Activated CD4-positive, CD25-positive, alpha-beta regulatory T cell treated with anti-CD3 and anti-CD28 coated beads, Interleukin-2, amount 50 U/mL, for 16 hours (primary cell): ENCODE measurements around the gene CNIH4.
"Not testable (repeated sequence)": the region's sequence is repeated elsewhere in the genome, so short reads cannot be mapped to it uniquely, and the experiment has no call there.

Experiments used
- DNase-seq: peaks from one replicate; pipeline ENCODE4 v3.0.0-alpha.2; 2020; ENCODE audit warnings: low read depth, low spot score

Gene CNIH4

GRCh38 chr1:224399887-224400286, 43.2 kb downstream of the CNIH4 start:
- DNase-seq, result no peak

- no peak for DNase-seq
These were observed 45.9 kb downstream of the CNIH4 start for GRCh38 chr1:224402472-224403036.

- DNase-seq, result no peak
These were observed 48.4 kb downstream of the CNIH4 start for GRCh38 chr1:224404916-224405603.

GRCh38 chr1:224405604-224405970, 48.9 kb downstream of the CNIH4 start:
- no peak for DNase-seq

- no peak for DNase-seq
These were observed 49.5 kb downstream of the CNIH4 start for GRCh38 chr1:224406216-224406615.

- no peak for DNase-seq
These were observed 51.1 kb downstream of the CNIH4 start for GRCh38 chr1:224407571-224408293.

GRCh38 chr1:224408294-224408590, 51.6 kb downstream of the CNIH4 start:
- DNase-seq, result no peak

- DNase-seq, result no peak
These were observed 55.1 kb downstream of the CNIH4 start for GRCh38 chr1:224411766-224412165.

GRCh38 chr1:224420106-224420505, 63.4 kb downstream of the CNIH4 start:
- DNase-seq, result no peak

GRCh38 chr1:224425279-224425884, 68.7 kb downstream of the CNIH4 start:
- DNase-seq, result no peak

GRCh38 chr1:224426869-224427268, 70.2 kb downstream of the CNIH4 start:
- not testable (repeated sequence) for DNase-seq

- DNase-seq, result no peak
These were observed 70.7 kb downstream of the CNIH4 start for GRCh38 chr1:224427346-224427745.

- not testable (repeated sequence) for DNase-seq
These were observed 72.0 kb downstream of the CNIH4 start for GRCh38 chr1:224428713-224429112.
